ENCODE data around the gene EPHB6.
A peak's percentile ranks its signal among the peaks of the same experiment; 100 is the strongest.

The EPHB6 gene, protein sequence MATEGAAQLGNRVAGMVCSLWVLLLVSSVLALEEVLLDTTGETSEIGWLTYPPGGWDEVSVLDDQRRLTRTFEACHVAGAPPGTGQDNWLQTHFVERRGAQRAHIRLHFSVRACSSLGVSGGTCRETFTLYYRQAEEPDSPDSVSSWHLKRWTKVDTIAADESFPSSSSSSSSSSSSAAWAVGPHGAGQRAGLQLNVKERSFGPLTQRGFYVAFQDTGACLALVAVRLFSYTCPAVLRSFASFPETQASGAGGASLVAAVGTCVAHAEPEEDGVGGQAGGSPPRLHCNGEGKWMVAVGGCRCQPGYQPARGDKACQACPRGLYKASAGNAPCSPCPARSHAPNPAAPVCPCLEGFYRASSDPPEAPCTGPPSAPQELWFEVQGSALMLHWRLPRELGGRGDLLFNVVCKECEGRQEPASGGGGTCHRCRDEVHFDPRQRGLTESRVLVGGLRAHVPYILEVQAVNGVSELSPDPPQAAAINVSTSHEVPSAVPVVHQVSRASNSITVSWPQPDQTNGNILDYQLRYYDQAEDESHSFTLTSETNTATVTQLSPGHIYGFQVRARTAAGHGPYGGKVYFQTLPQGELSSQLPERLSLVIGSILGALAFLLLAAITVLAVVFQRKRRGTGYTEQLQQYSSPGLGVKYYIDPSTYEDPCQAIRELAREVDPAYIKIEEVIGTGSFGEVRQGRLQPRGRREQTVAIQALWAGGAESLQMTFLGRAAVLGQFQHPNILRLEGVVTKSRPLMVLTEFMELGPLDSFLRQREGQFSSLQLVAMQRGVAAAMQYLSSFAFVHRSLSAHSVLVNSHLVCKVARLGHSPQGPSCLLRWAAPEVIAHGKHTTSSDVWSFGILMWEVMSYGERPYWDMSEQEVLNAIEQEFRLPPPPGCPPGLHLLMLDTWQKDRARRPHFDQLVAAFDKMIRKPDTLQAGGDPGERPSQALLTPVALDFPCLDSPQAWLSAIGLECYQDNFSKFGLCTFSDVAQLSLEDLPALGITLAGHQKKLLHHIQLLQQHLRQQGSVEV

DNA sequence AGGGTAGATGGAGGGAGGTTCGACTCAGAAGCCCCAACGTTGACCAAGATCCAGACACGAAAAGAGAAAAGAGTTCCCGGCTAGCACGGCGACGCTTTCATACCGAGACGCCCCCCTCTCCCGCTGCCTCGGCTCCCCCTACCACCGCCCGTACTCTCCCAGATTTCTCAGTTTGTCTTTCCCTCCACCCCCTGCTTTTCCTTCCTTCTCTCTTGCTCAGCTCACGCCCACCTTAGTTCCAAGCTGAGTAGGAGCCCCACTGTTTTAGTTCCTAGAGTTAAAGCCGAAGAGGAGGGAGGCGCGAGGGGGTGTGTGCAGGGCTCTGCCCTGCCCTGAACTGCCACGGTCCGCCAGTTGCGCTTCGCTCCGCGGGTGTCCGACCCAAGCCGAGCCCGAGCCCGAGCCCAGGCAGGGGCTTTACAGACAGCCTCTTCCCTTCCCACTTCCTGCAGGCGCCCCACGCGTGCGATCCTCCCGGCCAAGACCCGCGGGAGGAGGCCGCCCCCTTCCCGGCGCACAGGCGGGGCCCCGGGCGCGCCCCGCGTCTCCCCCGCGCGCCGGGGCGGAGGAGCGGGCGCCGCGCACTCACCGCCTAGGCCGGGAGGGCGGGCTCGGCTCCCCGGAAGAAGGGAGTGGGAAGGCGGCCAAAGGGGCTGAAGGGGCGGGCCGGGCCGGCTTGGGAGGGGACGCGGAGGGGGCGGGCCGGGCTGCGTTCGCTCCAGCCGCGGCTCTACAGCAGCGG is at the start of gene EPHB6:
EPHB6 (plus strand) TSS at position 705 of the 742 bp plus-strand sequence. CDS start 8,152 bp downstream, outside the sequence.
- in situ Hi-C loops (cut with MboI; ENCODE audit: low pct_unique_long_range_greater_than_20kb, low sequenced_read_pairs): loop anchor here (25.0 kb wide), 1 partner anchor 358 kb away; the partner anchor contains the start of gene TAS2R40
- DNase-seq: peak; percentile 78

DNA sequence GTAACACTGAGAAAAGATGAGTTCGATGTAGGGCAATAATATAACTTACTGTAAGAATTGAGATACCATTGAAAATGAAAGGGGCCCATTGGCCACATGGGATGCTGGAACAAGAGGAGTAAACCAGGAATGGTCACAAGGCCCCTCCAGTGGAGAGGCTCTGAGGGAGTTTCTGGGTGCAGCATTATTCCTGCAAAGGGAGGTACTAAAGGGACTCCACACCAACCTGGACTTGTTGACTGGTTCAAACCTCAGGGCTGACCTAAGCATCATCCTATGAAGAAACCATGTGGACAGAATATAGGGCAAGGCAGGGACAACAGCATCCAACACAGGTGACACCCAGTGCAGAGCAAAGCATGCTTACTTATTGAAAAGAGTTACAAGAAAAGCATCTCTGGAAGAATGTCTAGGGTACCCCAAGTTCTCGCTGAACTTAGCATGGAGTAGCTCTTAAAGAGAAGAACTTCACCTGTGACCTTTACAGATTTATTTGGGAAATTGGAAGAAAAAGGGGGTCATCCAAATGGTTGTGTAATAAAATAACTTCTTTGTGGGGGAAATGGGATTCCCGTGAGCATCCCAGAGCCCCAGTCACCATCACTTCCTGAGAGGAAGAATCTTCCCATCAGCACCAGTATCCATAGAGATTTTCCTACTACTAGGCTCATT is 49.4 kb upstream of the EPHB6 start:
- in situ Hi-C loops (cut with MboI; ENCODE audit: low pct_unique_long_range_greater_than_20kb, low sequenced_read_pairs): no loop called here
- DNase-seq: no peak

DNA sequence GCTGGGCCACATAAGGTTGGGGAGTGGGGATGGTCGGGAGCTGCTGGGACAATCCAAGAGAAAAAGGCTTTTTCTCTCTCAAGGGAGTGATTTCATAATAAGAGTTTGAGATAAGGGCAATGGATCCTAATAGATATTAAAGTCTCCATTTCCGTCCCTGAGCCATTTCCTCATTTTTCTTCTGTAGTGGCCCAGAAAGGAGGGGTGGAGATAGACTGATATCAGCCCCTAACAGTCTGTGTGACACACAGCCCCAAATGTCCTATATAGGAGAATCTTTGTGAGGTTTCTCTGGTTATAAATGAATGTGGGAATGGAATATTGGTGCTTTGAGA is 48.9 kb upstream of the EPHB6 start:
- in situ Hi-C loops (cut with MboI; ENCODE audit: low pct_unique_long_range_greater_than_20kb, low sequenced_read_pairs): no loop called here
- DNase-seq: no peak

DNA sequence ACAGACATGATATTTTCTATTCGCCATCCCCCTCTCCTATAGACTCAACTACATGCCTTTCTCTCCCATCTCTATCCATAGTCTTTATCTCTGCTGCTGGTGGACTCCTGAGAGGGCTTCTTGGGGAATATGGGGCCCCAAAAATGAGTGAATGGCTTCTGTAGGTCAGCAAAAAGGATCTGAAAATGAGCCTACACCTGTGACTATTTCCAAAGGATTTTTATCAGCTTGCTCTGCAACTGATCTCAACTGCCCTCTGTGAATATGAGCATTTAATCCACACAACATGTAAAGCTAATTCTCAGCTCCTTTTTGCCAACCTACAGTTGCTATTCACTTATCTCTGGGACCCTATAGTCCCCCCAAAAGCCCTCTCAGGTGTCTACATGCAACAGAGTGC is 47.9 kb upstream of the EPHB6 start:
- in situ Hi-C loops (cut with MboI; ENCODE audit: low pct_unique_long_range_greater_than_20kb, low sequenced_read_pairs): no loop called here

GRCh38 chr7:142807855-142808460 is 46.9 kb upstream of the EPHB6 start:
- in situ Hi-C loops (cut with MboI; ENCODE audit: low pct_unique_long_range_greater_than_20kb, low sequenced_read_pairs): no loop called here
- no peak for DNase-seq

More for the DNA sequence above, 47.9 kb upstream of the EPHB6 start:
- no peak for DNase-seq

GRCh38 chr7:142808461-142808801 is 46.4 kb upstream of the EPHB6 start:
- in situ Hi-C loops (cut with MboI; ENCODE audit: low pct_unique_long_range_greater_than_20kb, low sequenced_read_pairs): no loop called here
- DNase-seq: no peak

DNA sequence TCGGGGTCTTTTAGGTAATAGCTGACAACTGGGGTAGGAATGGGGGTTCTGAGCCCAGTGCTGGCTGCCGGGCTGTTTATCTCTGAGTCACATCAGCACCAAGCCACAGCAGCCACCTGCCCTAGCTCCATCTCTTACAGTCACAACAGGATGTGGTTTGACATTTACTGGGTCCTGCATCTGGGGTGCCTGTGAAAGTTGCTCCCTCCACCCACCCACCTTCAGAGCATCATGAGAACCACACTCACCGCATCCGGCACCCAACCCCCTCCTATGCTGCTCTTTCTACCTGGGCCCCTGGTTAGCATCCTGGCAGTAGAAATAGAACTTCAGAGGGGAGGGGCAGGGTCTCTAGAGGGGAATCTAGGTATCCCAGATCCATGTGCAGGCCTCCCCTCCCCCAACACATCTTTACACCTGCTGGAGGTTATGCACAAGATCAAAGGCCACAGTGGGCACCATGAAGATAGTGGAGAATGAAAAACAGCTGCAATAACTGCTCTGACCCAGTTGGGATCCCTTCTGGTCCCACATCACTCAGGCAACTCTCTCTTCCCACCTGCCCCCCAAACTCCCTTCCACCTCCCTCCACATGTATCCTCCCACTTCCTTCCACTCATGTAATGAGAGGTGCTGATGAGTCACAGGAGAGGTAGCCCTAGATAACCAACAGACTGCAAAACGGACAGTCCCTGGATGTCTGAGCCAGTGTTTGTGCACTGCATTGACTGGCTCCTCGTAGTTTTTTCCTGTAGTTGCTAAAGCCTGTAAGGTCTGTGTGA is 45.9 kb upstream of the EPHB6 start:
- peak; percentile 23 for DNase-seq
- in situ Hi-C loops (cut with MboI; ENCODE audit: low pct_unique_long_range_greater_than_20kb, low sequenced_read_pairs): no loop called here

DNA sequence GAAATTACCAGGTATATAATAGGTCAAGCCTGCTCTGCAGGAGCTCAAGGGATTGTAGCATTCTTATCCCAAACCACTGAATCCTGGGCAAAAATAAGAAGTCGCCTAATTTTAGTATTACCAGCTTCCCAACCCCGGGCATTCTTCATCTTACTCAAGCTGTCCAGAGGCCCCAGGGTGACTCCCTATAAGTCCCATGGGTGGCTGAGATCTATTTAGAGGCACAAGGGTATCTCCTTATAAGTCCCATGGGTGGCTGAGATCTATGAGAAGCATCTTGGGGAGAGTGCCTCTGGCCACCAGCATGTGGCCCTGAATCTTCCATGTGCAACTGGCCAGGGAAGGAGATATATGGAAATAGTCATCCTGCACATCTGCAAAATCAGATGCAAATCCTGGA is 45.2 kb upstream of the EPHB6 start:
- no peak for DNase-seq
- in situ Hi-C loops (cut with MboI; ENCODE audit: low pct_unique_long_range_greater_than_20kb, low sequenced_read_pairs): no loop called here

DNA sequence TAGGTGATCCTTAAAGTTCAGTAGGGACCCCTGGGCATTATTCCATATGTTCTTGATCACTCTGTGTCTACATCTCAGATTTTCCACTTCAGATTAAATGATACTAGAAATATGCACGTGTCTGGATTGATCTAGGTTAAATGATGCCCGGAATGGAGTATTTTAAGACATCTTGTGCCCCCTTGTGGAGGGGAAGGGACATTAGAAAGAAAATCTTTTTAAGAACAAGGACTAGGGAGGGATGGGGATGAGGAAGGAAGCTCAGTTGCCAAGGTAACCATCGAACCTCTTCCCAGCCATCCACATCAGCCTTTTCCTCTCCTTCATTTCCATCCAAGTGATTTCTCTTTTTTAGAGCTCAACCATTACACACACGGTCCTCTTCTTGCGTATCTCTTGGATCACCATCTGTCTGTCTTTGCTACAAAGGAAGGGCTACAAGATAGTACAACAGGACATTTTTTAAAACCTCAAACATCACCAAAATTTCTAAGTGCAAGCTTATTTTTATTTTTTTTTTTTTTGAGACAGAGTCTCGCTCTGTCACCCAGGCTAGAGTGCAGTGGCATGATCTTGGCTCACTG is 43.6 kb upstream of the EPHB6 start:
- DNase-seq: peak; percentile 76
- in situ Hi-C loops (cut with MboI; ENCODE audit: low pct_unique_long_range_greater_than_20kb, low sequenced_read_pairs): no loop called here

- no peak for DNase-seq
- in situ Hi-C loops (cut with MboI; ENCODE audit: low pct_unique_long_range_greater_than_20kb, low sequenced_read_pairs): no loop called here
Measured at GRCh38 chr7:142812437-142813215, 42.2 kb upstream of the EPHB6 start.

DNA sequence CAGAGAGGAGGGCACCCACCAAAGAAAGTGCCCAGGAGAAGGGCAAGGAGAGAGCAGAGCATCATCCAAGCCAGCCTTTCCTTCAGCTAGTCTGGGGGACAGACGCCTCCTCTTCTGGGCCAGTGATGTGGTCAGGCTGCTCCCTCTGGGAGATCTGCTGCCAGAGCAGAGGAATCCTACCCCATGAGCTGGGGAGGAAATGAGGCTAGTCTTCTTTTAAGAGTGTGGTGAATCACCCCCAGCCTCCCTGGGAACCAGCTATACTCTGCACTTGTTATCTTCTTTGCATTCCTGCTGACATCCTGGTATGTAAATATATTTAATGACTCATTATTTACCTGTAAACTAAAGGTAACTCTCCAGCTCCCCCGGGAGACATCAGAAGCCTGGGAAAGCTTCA is 41.6 kb upstream of the EPHB6 start:
- in situ Hi-C loops (cut with MboI; ENCODE audit: low pct_unique_long_range_greater_than_20kb, low sequenced_read_pairs): no loop called here
- DNase-seq: no peak

- DNase-seq: no peak
- in situ Hi-C loops (cut with MboI; ENCODE audit: low pct_unique_long_range_greater_than_20kb, low sequenced_read_pairs): no loop called here
Measured at GRCh38 chr7:142813699-142814098, 41.2 kb upstream of the EPHB6 start.

GRCh38 chr7:142814451-142814850 is 40.4 kb upstream of the EPHB6 start:
- no peak for DNase-seq
- in situ Hi-C loops (cut with MboI; ENCODE audit: low pct_unique_long_range_greater_than_20kb, low sequenced_read_pairs): no loop called here

- in situ Hi-C loops (cut with MboI; ENCODE audit: low pct_unique_long_range_greater_than_20kb, low sequenced_read_pairs): no loop called here
- no peak for DNase-seq
Measured at GRCh38 chr7:142815134-142815533, 39.7 kb upstream of the EPHB6 start.

DNA sequence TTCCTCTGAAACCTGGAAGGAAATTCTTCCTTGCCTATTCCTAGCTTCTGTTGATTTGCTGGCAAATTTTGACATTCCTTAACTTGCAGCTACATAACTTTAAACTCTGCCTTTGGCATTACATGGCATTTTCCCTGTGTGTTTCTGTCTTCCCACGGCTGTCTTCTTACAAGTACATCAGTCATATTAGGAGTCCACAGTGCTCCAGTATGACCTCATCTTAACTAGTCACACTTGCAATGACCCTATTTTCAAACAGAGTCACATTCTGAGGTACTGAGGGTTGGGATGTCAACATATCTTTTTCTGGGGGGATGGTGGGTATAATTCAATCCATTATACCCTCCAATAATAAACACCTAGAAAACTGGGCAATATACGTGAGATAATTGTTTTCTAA is 37.4 kb upstream of the EPHB6 start:
- no peak for DNase-seq
- in situ Hi-C loops (cut with MboI; ENCODE audit: low pct_unique_long_range_greater_than_20kb, low sequenced_read_pairs): no loop called here

DNA sequence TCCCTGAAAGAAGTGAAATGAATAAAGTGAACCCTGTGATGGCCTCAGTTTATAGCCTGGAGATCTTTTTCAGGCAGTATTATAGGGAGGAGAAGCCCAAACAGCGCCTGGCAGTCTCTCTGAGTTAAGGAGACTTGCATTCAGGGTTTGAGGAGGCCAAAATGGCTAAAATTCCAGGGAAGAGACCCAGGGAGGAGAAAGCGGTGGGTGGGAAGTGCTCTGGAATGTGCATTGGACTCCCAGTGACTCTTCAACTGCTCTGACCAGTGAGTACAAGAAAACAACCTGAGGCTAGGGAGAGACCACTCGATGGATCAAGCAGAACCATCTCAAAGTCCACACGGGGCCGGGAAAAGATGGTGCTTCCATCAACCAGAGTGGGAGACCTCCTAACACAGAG is 35.3 kb upstream of the EPHB6 start:
- in situ Hi-C loops (cut with MboI; ENCODE audit: low pct_unique_long_range_greater_than_20kb, low sequenced_read_pairs): no loop called here
- DNase-seq: no peak

GRCh38 chr7:142822714-142823113 is 32.2 kb upstream of the EPHB6 start:
- in situ Hi-C loops (cut with MboI; ENCODE audit: low pct_unique_long_range_greater_than_20kb, low sequenced_read_pairs): no loop called here
- no peak for DNase-seq

Data from KBM-7 (cell line).